HEK293T (cell line): ENCODE results near the gene GANC.
"Not testable (repeated sequence)": the region's sequence is repeated elsewhere in the genome, so short reads cannot be mapped to it uniquely, and the experiment has no call there.

Experiments used
- CTCF ChIA-PET: fragments of 350-600 bp; formaldehyde crosslinking; extraction: SDS; loops from one replicate; lab custom pipeline; 2021; ENCODE audit warnings: antibody characterized with exemption, inconsistent platforms; lab: Yijun Ruan, JAX
- POLR2A ChIA-PET: fragments of 350-600 bp; formaldehyde crosslinking; extraction: SDS; loops from one replicate; lab custom pipeline; 2020; ENCODE audit warnings: antibody characterized with exemption, inconsistent platforms; lab: Yijun Ruan, JAX
- DNase-seq: peaks from one replicate; pipeline ENCODE4 v3.0.0; 2012; ENCODE audit warnings: mixed read lengths; ENCODE audit errors: extremely low spot score
- ARNT ChIP-seq: fragments of 450-650 bp; IDR thresholded peaks from 2 replicates; pipeline ENCODE4 v1.6.1; 2017; ENCODE audit warnings: mild to moderate bottlenecking
- BHLHE40 ChIP-seq: fragments of 450-650 bp; IDR thresholded peaks from 2 replicates; pipeline ENCODE4 v1.6.1; 2016; ENCODE audit warnings: mild to moderate bottlenecking, moderate library complexity, borderline replicate concordance
- CTBP1 ChIP-seq: fragments of 450-650 bp; IDR thresholded peaks from 2 replicates; pipeline ENCODE4 v1.6.1; 2016; ENCODE audit warnings: borderline replicate concordance
- ELF4 ChIP-seq: fragments of 450-650 bp; IDR thresholded peaks from 2 replicates; pipeline ENCODE4 v1.6.1; 2017; ENCODE audit warnings: antibody characterized with exemption
- FOXA1 ChIP-seq: fragments of 450-650 bp; IDR thresholded peaks from 2 replicates; pipeline ENCODE4 v1.6.1; 2016; ENCODE audit warnings: mild to moderate bottlenecking
- FOXK2 ChIP-seq: fragments of 450-650 bp; IDR thresholded peaks from 2 replicates; pipeline ENCODE4 v1.6.1; 2016; ENCODE audit warnings: mild to moderate bottlenecking
- FOXM1 ChIP-seq: fragments of 450-650 bp; IDR thresholded peaks from 2 replicates; pipeline ENCODE4 v1.6.1; 2017; ENCODE audit warnings: mild to moderate bottlenecking, borderline replicate concordance
- HDGF ChIP-seq: fragments of 450-650 bp; IDR thresholded peaks from 2 replicates; pipeline ENCODE4 v1.6.1; 2017; ENCODE audit warnings: antibody characterized with exemption, borderline replicate concordance
- L3MBTL2 ChIP-seq: fragments of 450-650 bp; conservative IDR thresholded peaks from 2 replicates; pipeline ENCODE4 v1.6.1; 2016; ENCODE audit warnings: mild to moderate bottlenecking
- LEF1 ChIP-seq: fragments of 450-650 bp; IDR thresholded peaks from 2 replicates; pipeline ENCODE4 v1.6.1; 2017; ENCODE audit warnings: mild to moderate bottlenecking, borderline replicate concordance
- NFRKB ChIP-seq: fragments of 450-650 bp; IDR thresholded peaks from 2 replicates; pipeline ENCODE4 v1.6.1; 2016; ENCODE audit warnings: mild to moderate bottlenecking, moderate library complexity
- PKNOX1 ChIP-seq: fragments of 450-650 bp; IDR thresholded peaks from 2 replicates; pipeline ENCODE4 v1.6.1; 2016
- SP1 ChIP-seq: fragments of 450-650 bp; IDR thresholded peaks from 2 replicates; pipeline ENCODE4 v1.6.1; 2017
- SUZ12 ChIP-seq: fragments of 450-650 bp; IDR thresholded peaks from 2 replicates; pipeline ENCODE4 v1.6.1; 2016; ENCODE audit warnings: mild to moderate bottlenecking
- TARDBP ChIP-seq: fragments of 450-650 bp; IDR thresholded peaks from 2 replicates; pipeline ENCODE4 v1.6.1; 2016
- ZNF384 ChIP-seq: fragments of 450-650 bp; IDR thresholded peaks from 2 replicates; pipeline ENCODE4 v1.6.1; 2016

GANC gene, protein sequence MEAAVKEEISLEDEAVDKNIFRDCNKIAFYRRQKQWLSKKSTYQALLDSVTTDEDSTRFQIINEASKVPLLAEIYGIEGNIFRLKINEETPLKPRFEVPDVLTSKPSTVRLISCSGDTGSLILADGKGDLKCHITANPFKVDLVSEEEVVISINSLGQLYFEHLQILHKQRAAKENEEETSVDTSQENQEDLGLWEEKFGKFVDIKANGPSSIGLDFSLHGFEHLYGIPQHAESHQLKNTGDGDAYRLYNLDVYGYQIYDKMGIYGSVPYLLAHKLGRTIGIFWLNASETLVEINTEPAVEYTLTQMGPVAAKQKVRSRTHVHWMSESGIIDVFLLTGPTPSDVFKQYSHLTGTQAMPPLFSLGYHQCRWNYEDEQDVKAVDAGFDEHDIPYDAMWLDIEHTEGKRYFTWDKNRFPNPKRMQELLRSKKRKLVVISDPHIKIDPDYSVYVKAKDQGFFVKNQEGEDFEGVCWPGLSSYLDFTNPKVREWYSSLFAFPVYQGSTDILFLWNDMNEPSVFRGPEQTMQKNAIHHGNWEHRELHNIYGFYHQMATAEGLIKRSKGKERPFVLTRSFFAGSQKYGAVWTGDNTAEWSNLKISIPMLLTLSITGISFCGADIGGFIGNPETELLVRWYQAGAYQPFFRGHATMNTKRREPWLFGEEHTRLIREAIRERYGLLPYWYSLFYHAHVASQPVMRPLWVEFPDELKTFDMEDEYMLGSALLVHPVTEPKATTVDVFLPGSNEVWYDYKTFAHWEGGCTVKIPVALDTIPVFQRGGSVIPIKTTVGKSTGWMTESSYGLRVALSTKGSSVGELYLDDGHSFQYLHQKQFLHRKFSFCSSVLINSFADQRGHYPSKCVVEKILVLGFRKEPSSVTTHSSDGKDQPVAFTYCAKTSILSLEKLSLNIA (N-terminal part only)

GRCh38 chr15:42272939-42273899 is at the start of gene GANC, which contains the start of gene TMEM87A:
GANC (plus strand) TSS chr15:42273201; CDS start chr15:42274482, 1,281 bp downstream.
TMEM87A (minus strand) TSS chr15:42273433; CDS start chr15:42273398, 35 bp downstream.
- ChIA-PET CTCF (no interaction called here), POLR2A (interaction anchor here (0.5 to 2.2 kb wide), 17 partner anchors 9 to 275 kb away, joined by 3 to 20 read pairs (median 3); partner anchors contain the start of gene VPS39)
- peak; percentile 67 for TF ChIP-seq L3MBTL2
- no peak for TF ChIP-seq SUZ12
- peak; percentile 75 for TF ChIP-seq ELF4
- no peak for TF ChIP-seq HDGF
- no peak for TF ChIP-seq ARNT
- TF ChIP-seq PKNOX1 = peak; percentile 59
- TF ChIP-seq TARDBP = no peak
- TF ChIP-seq ZNF384 = no peak
- no peak for TF ChIP-seq BHLHE40
- no peak for TF ChIP-seq FOXA1
- no peak for TF ChIP-seq FOXM1
- no peak for TF ChIP-seq LEF1
- TF ChIP-seq FOXK2 = no peak
- TF ChIP-seq CTBP1 = no peak
- TF ChIP-seq NFRKB = 0 out of 2 replicates have a peak, but pooled peaks have one; percentile 18
- TF ChIP-seq SP1 = no peak
- peak; percentile 82 for DNase-seq

DNA sequence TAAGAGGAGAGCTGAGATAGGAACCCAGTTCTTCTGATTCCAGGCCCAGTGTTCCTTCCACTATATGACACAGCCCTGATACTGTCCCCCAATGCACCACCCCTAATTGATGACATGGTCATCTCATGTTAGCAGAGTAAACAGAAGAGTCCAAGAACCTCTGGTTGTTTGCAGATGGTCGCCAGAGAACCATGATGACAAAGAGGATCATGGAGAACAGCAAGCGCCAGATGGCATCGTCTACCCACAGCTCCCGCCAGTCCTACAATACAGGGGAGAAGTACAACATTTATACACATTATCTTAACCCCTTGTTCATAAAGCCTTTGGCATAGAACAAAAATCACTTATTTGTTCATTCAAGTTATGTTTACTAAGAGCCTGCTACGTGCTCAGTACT is 46.4 kb upstream of the GANC start:
- POLR2A ChIA-PET = no interaction called here
- CTCF ChIA-PET = no interaction called here
- DNase-seq = no peak
- TF ChIP-seq ZNF384 (no peak), FOXK2 (no peak), CTBP1 (no peak), LEF1 (no peak), L3MBTL2 (no peak), SUZ12 (no peak), HDGF (no peak), FOXM1 (no peak), ELF4 (no peak), PKNOX1 (no peak), TARDBP (no peak), ARNT (no peak), SP1 (no peak), FOXA1 (no peak), BHLHE40 (no peak)

GRCh38 chr15:42228036-42228435 is 45.0 kb upstream of the GANC start:
- no peak for DNase-seq
- ChIA-PET CTCF (interaction anchor here (0.9 kb wide), 1 partner anchor 157 kb away, joined by 4 read pairs; no protein-coding TSS in a partner anchor), POLR2A (no interaction called here)
- no peak for TF ChIP-seq L3MBTL2
- no peak for TF ChIP-seq FOXA1
- no peak for TF ChIP-seq SP1
- TF ChIP-seq TARDBP = no peak
- no peak for TF ChIP-seq HDGF
- no peak for TF ChIP-seq LEF1
- no peak for TF ChIP-seq BHLHE40
- TF ChIP-seq CTBP1 = no peak
- TF ChIP-seq FOXK2 = no peak
- no peak for TF ChIP-seq FOXM1

- CTCF ChIA-PET, DNase-seq, POLR2A ChIA-PET: not testable (repeated sequence)
Observed at GRCh38 chr15:42228981-42229380, 44.0 kb upstream of the GANC start.

- ChIA-PET CTCF (no interaction called here), POLR2A (no interaction called here)
- no peak for DNase-seq
- no peak for TF ChIP-seq ZNF384
Observed at GRCh38 chr15:42231088-42231487, 41.9 kb upstream of the GANC start.

DNA sequence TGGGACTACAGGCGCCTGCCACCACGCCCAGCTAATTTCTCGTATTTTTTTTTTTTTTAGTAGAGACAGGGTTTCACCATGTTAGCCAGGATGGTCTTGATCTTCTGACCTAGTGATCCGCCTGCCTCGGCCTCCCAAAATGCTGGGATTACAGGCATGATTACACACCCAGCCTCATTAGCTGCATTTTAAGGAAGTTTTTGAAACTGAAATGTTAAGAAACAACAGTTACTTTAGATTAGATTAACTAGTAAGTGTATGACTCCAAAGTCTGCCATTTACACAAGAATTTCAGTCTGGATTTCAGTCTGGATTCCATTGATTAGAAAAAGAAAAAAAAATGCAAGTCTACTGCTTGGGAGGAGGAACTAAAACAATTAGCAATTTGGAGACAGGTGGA is 40.4 kb upstream of the GANC start:
- DNase-seq = no peak
- ChIA-PET CTCF (no interaction called here), POLR2A (no interaction called here)
- no peak for TF ChIP-seq PKNOX1
